K562 (cell line): ENCODE data around the gene ADAT1. TPM values are rescaled to one million over a fixed set of nuclear protein-coding genes. Genes with fewer than 3 reads are reported as not detected.
A peak's percentile ranks its signal among the peaks of the same experiment; 100 is the strongest.

Experiments
- ARHGAP35 ChIP-seq: fragments of 450-650 bp; IDR thresholded peaks from 2 replicates; pipeline ENCODE4 v1.6.1; 2018; ENCODE audit not compliant: partially characterized antibody
- ATF1 ChIP-seq, 2 experiments: fragments of 450-650 bp in 1 of 2; IDR thresholded peaks; 2 replicates each; pipeline ENCODE4 v1.6.1; 2016; ENCODE audit warnings: missing compliant biosample characterization in 1 of 2, missing genetic modification characterization in 1 of 2
- GABPA ChIP-seq: fragments of 200-800 bp; sonication (Bioruptor generic); conservative IDR thresholded peaks from 2 replicates; pipeline ENCODE4 v1.6.1; 2016; ENCODE audit warnings: low read depth, missing genetic modification characterization, missing compliant biosample characterization
- HCFC1 ChIP-seq: IDR thresholded peaks from 2 replicates; pipeline ENCODE4 v1.6.1; 2012; ENCODE audit warnings: low read depth, low read length, improper control_type of control experiment
- JUND ChIP-seq, 2 experiments: IDR thresholded peaks; 2 replicates in 1 of 2; 3 replicates in 1 of 2; pipeline ENCODE4 v1.6.1; 2011; ENCODE audit warnings: borderline replicate concordance in 2 of 2, low read depth in 2 of 2, low read length in 2 of 2, improper control_type of control experiment in 1 of 2, missing biosample characterization in 1 of 2, missing genetic modification characterization in 1 of 2, missing genetic modification reagents in 1 of 2
- MYBL2 ChIP-seq, 2 experiments: fragments of 450-650 bp in 1 of 2; sonication (generic) in 1 of 2; formaldehyde crosslinking in 1 of 2; IDR thresholded peaks; 2 replicates each; pipeline versions ENCODE4 v1.6.1 to v1.8.1; 2017 to 2022; ENCODE audit warnings: borderline replicate concordance in 1 of 2, inconsistent platforms in 1 of 2, low read depth in 1 of 2, mild to moderate bottlenecking in 1 of 2, missing genetic modification reagents in 1 of 2, moderate library complexity in 1 of 2
- PHF8 ChIP-seq: fragments of 200-600 bp; sonication (generic); IDR thresholded peaks from 2 replicates; pipeline ENCODE4 v1.6.1; 2012; ENCODE audit warnings: mixed run types, mild to moderate bottlenecking, inconsistent platforms, low read length, moderate library complexity, borderline replicate concordance
- RBBP5 ChIP-seq: fragments of 200-600 bp; sonication (generic); IDR thresholded peaks from 2 replicates; pipeline ENCODE4 v1.6.1; 2012; ENCODE audit warnings: borderline replicate concordance, mild to moderate bottlenecking, low read length, control low read depth, inconsistent platforms; ENCODE audit not compliant: insufficient read depth, poor library complexity, severe bottlenecking
- SMAD1 ChIP-seq: fragments of 150-350 bp; IDR thresholded peaks from 2 replicates; pipeline ENCODE4 v1.6.1; 2014; ENCODE audit warnings: low read length, low read depth; ENCODE audit not compliant: partially characterized antibody
- SRSF7 ChIP-seq: fragments of 200-400 bp; formaldehyde crosslinking; optimal IDR thresholded peaks from 2 replicates; pipeline ENCODE3; 2017; ENCODE audit warnings: mild to moderate bottlenecking, low read depth, low read length
- TAF1 ChIP-seq: IDR thresholded peaks from 2 replicates; pipeline ENCODE4 v1.6.1; 2011; ENCODE audit warnings: mild to moderate bottlenecking, low read length, moderate library complexity; ENCODE audit not compliant: insufficient read depth, control insufficient read depth, severe bottlenecking; ENCODE audit errors: extremely low read depth
- TBP ChIP-seq: optimal IDR thresholded peaks from 2 replicates; pipeline ENCODE3; 2011; ENCODE audit warnings: low read depth, low read length, improper control_type of control experiment
- ZFX ChIP-seq: sonication (generic); formaldehyde crosslinking; IDR thresholded peaks from 2 replicates; pipeline ENCODE4 v1.8.0; 2022; ENCODE audit warnings: mild to moderate bottlenecking, missing genetic modification reagents, moderate library complexity
- ZNF212 ChIP-seq: fragments of 450-650 bp; formaldehyde crosslinking; IDR thresholded peaks from 2 replicates; pipeline ENCODE4 v1.4.0; 2020; ENCODE audit warnings: mild to moderate bottlenecking
- polyA plus RNA-seq, 8 experiments: library from polyadenylated mRNA; depleted of rRNA in 4 of 8; stranded (reverse) in 5 of 8; unstranded in 3 of 8; fragments of >200 nt; fragmentation: Nextera tagmentation in 2 of 8; fragmentation: Illumina TruSeq in 1 of 8; extraction: Ambion mirVana in 2 of 8; extraction: Trizol in 1 of 8; gene quantifications; 2 replicates each; pipeline versions ENCODE4 v1.2.1 to v1.2.3, GENCODE V29; 2011 to 2014; ENCODE audit warnings: inconsistent platforms in 1 of 8, missing spikeins in 1 of 8
- total RNA-seq, 7 experiments: library from RNA; depleted of rRNA in 6 of 7; stranded (reverse); fragments of >200 nt in 6 of 7; fragmentation: Illumina TruSeq in 2 of 7; extraction: Trizol in 2 of 7; gene quantifications; 2 replicates each; pipeline versions ENCODE4 v1.2.1 to v1.2.3, GENCODE V29; 2011 to 2021; ENCODE audit warnings: low replicate concordance in 1 of 7
- TF ChIP-seq, protein P1 (sequence below), 2 experiments: fragments of 250-450 bp in 1 of 2; fragments of 450-650 bp in 1 of 2; sonication (Bioruptor Pico) in 1 of 2; IDR thresholded peaks; 2 replicates each; pipeline versions ENCODE4 v1.6.1 to v1.8.0; 2016 to 2021; ENCODE audit warnings: mild to moderate bottlenecking in 2 of 2, moderate library complexity in 2 of 2, missing compliant biosample characterization in 1 of 2, missing genetic modification characterization in 1 of 2
- TF ChIP-seq, protein P2 (sequence below), 2 experiments: IDR thresholded peaks; 2 replicates each; pipeline ENCODE4 v1.6.1; 2012; ENCODE audit warnings: improper control_type of control experiment in 2 of 2, low read depth in 2 of 2, low read length in 2 of 2, borderline replicate concordance in 1 of 2
- TF ChIP-seq, protein P3 (sequence below): fragments of 150-350 bp; conservative IDR thresholded peaks from 2 replicates; pipeline ENCODE4 v1.6.1; 2014; ENCODE audit warnings: low read length

ADAT1 gene
- total and polyA plus RNA-seq, 9 of the 15 experiments (the other 6 are each of a cell fraction or from before 2014, with no cell fraction given): 16.0 to 36.7 (median 28.2) TPM

DNA sequence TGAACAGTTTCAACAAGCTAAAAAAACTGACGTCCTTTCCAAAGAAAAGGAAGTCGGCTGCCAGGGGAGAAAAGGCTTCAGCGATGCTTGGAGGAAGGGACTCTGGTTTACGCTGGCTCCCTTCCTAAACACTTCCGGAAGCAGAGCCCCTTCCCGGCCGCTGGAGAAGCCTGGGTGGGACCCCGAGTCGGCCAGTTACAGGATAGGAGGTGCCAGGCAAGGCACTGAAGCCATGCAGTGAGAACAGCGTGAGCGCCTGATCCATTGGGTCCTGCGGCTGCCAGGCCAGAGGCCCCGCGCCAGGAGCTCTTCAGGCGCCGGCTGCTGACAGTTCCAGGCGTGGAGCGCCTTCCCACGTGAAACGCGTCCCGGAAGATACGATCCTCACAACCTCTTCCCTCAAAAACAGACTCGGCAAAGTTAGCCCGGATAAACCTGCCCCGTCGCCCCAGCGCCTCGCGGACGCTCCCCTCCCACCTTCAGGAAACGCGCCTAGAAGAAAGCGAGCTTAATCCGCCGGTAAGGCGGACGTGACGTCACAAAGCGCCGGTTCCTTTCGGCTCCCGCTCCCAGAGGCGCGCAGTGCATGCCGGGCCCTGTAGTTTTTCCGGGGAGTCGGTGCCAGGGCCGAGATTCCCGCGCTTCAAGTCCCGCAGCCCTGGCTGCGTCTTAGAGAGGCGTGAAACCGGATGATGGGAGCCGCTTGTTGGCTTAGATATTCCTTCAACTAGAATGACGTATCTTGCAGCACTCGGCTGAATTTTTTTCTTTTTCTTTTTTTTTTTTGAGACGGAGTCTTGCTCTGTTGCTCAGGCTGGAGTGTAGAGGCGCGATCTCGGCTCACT lies at the start of gene ADAT1 (continued):
- no peak for TF ChIP-seq MYBL2 (IDR thresholded peaks at IDR 0.05; ENCODE audit: low read depth)
- no peak for TF ChIP-seq MYBL2 (CRISPR knock-in tag; IDR thresholded peaks at IDR 0.05; ENCODE audit: borderline replicate concordance)
- TF ChIP-seq, protein P1, sequence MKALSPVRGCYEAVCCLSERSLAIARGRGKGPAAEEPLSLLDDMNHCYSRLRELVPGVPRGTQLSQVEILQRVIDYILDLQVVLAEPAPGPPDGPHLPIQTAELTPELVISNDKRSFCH (CRISPR knock-in tag; IDR thresholded peaks at IDR 0.05): no peak
- TF ChIP-seq, protein P1 (tag; IDR thresholded peaks at IDR 0.05): no peak
- TF ChIP-seq TBP: peak; percentile 74
- peak; percentile 23 for TF ChIP-seq SMAD1
- peak; percentile 72; the same call in 1 of the 2 replicates for TF ChIP-seq JUND (IDR thresholded peaks at IDR 0.05; ENCODE audit: borderline replicate concordance, low read depth, low read length)
- TF ChIP-seq JUND (tag; IDR thresholded peaks at IDR 0.05; ENCODE audit: borderline replicate concordance, low read depth, low read length): peak; percentile 70; the same call in 1 of the 3 replicates
- peak; percentile 98 for TF ChIP-seq HCFC1
- peak; percentile 86 for TF ChIP-seq ARHGAP35
- TF ChIP-seq RBBP5: peak; percentile 85
- TF ChIP-seq, protein P2, sequence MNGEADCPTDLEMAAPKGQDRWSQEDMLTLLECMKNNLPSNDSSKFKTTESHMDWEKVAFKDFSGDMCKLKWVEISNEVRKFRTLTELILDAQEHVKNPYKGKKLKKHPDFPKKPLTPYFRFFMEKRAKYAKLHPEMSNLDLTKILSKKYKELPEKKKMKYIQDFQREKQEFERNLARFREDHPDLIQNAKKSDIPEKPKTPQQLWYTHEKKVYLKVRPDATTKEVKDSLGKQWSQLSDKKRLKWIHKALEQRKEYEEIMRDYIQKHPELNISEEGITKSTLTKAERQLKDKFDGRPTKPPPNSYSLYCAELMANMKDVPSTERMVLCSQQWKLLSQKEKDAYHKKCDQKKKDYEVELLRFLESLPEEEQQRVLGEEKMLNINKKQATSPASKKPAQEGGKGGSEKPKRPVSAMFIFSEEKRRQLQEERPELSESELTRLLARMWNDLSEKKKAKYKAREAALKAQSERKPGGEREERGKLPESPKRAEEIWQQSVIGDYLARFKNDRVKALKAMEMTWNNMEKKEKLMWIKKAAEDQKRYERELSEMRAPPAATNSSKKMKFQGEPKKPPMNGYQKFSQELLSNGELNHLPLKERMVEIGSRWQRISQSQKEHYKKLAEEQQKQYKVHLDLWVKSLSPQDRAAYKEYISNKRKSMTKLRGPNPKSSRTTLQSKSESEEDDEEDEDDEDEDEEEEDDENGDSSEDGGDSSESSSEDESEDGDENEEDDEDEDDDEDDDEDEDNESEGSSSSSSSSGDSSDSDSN (IDR thresholded peaks at IDR 0.05; ENCODE audit: borderline replicate concordance in 1 of 2, low read depth in 2 of 2, low read length in 2 of 2): peak in 1 of 2 experiments; percentile 79; a peak in 1 of 4 replicates
- 0 out of 2 replicates have a peak, but pooled peaks have one; percentile 42 for TF ChIP-seq ZNF212 (CRISPR knock-in tag)
- no peak for TF ChIP-seq SRSF7
- peak; percentile 80 for TF ChIP-seq ATF1 (CRISPR knock-in tag; IDR thresholded peaks at IDR 0.05)
- peak; percentile 99 for TF ChIP-seq ATF1 (tag; IDR thresholded peaks at IDR 0.05)
- TF ChIP-seq GABPA: peak; percentile 96
- TF ChIP-seq, protein P3, sequence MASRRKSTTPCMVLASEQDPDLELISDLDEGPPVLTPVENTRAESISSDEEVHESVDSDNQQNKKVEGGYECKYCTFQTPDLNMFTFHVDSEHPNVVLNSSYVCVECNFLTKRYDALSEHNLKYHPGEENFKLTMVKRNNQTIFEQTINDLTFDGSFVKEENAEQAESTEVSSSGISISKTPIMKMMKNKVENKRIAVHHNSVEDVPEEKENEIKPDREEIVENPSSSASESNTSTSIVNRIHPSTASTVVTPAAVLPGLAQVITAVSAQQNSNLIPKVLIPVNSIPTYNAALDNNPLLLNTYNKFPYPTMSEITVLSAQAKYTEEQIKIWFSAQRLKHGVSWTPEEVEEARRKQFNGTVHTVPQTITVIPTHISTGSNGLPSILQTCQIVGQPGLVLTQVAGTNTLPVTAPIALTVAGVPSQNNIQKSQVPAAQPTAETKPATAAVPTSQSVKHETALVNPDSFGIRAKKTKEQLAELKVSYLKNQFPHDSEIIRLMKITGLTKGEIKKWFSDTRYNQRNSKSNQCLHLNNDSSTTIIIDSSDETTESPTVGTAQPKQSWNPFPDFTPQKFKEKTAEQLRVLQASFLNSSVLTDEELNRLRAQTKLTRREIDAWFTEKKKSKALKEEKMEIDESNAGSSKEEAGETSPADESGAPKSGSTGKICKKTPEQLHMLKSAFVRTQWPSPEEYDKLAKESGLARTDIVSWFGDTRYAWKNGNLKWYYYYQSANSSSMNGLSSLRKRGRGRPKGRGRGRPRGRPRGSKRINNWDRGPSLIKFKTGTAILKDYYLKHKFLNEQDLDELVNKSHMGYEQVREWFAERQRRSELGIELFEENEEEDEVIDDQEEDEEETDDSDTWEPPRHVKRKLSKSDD: peak; percentile 88
- peak; percentile 67 for TF ChIP-seq TAF1
- peak; percentile 91 for TF ChIP-seq PHF8
- peak; percentile 86 for TF ChIP-seq ZFX (CRISPR knock-in tag)
